Esophagus muscularis mucosa (tissue), 4 donors: ENCODE data around the gene ESYT3. TPM values are rescaled to one million over a fixed set of nuclear protein-coding genes. Genes with fewer than 3 reads are reported as not detected.
"Not testable (repeated sequence)": the region's sequence is repeated elsewhere in the genome, so short reads cannot be mapped to it uniquely, and the experiment has no call there.

ENCODE experiments used
- DNase-seq: peaks from one replicate; pipeline ENCODE4 v3.0.0-alpha.2; 2017; ENCODE audit errors: extremely low spot score
- H3K27ac ChIP-seq, 4 donors: fragments of 200-600 bp; sonication (generic); replicated peaks in 1 of 4; 1 replicate in 3 of 4; 2 replicates in 1 of 4; pipeline ENCODE4 v1.5.1; 2016 to 2019; ENCODE audit warnings: mild to moderate bottlenecking in 1 of 4
- H3K27me3 ChIP-seq, 4 donors: fragments of 200-600 bp; sonication (generic); one replicate each; pipeline versions ENCODE4 v1.5.1 to v1.6.0; 2016 to 2019
- H3K36me3 ChIP-seq, 4 donors: fragments of 200-600 bp; sonication (generic); one replicate each; pipeline ENCODE4 v1.5.1; 2016 to 2019
- H3K4me1 ChIP-seq, 4 donors: fragments of 200-600 bp; sonication (generic); one replicate each; pipeline ENCODE4 v1.5.1; 2016 to 2019
- H3K4me3 ChIP-seq, 4 donors: fragments of 200-600 bp; sonication (generic); 1 replicate in 2 of 4; 2 replicates in 2 of 4; pipeline ENCODE4 v1.5.1; 2016 to 2019; ENCODE audit warnings: mild to moderate bottlenecking in 4 of 4, moderate library complexity in 1 of 4
- H3K9me3 ChIP-seq, 4 donors: fragments of 200-600 bp; sonication (generic); 1 replicate in 3 of 4; 2 replicates in 1 of 4; pipeline ENCODE4 v1.5.1; 2016 to 2019
- EP300 ChIP-seq: sonication (generic); formaldehyde crosslinking; IDR thresholded peaks from one replicate; pipeline ENCODE4 v1.6.1; 2017; ENCODE audit warnings: antibody characterized with exemption
- POLR2A ChIP-seq: fragments of 450-650 bp; IDR thresholded peaks from one replicate; pipeline ENCODE4 v1.6.1; 2017; ENCODE audit warnings: antibody characterized with exemption, moderate library complexity, mild to moderate bottlenecking, low read depth
- POLR2AphosphoS5 ChIP-seq, 2 donors: sonication (generic); formaldehyde crosslinking; IDR thresholded peaks; one replicate each; pipeline ENCODE4 v1.6.1; 2017; ENCODE audit warnings: antibody characterized with exemption in 2 of 2
- WGBS: methylation state at CpG from one replicate; pipeline ENCODE4 v1.1.5; 2018; 5-methylcytosine and 5-hydroxymethylcytosine counted together
- intact Hi-C: fragments of 100-400 bp; cut with DNase I; formaldehyde crosslinking; loops from one replicate; pipeline ENCODE4 v1.15.1; 2023
- total RNA-seq, 4 donors: library from RNA; depleted of rRNA; stranded (reverse); fragments of >200 nt; gene quantifications; one replicate each; pipeline versions ENCODE4 v1.1.0 to v1.2.1, GENCODE V29; 2016
- TF ChIP-seq, protein P1 (sequence below), 3 experiments: fragments of 200-600 bp in 2 of 3; fragments of 450-650 bp in 1 of 3; sonication (generic) in 2 of 3; IDR thresholded peaks; one replicate each; pipeline ENCODE4 v1.5.1; 2017 to 2019; ENCODE audit warnings: antibody characterized with exemption in 3 of 3, mild to moderate bottlenecking in 2 of 3, moderate library complexity in 1 of 3

ESYT3 gene
- total RNA-seq, 4 donors from 2014 or later: 0.45 to 1.1 (median 0.83) TPM; not detected in 1

DNA sequence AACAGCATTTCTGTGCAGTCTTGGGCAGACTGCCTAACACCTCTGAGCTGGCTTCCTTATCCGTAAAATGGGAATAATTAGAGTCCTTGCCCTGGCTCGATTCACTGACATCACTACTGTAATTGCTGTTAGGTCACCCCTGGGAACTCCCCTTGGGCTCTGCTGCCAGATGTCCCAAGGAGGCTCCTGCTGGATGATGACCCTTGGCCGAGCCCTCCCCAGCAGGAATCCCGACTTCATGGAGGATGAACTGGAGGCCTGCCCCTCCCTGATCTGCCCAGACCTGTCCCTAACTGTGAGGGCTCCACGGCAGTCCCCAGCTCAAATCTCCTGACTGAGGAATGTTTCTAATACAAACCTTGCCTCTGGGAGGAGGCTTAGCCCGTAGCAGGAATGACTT lies 18.0 kb downstream of the ESYT3 start:
- H3K27ac ChIP-seq: no peak overlapping the region
- 51% methylated on average over 2 of the region's 6 CpGs for WGBS
- H3K36me3 ChIP-seq: no peaks in the 10 kb centered on the region
- TF ChIP-seq POLR2A (no peak), POLR2AphosphoS5 (IDR thresholded peaks at IDR 0.05) (no peak), EP300 (no peak)
- TF ChIP-seq, protein P1, sequence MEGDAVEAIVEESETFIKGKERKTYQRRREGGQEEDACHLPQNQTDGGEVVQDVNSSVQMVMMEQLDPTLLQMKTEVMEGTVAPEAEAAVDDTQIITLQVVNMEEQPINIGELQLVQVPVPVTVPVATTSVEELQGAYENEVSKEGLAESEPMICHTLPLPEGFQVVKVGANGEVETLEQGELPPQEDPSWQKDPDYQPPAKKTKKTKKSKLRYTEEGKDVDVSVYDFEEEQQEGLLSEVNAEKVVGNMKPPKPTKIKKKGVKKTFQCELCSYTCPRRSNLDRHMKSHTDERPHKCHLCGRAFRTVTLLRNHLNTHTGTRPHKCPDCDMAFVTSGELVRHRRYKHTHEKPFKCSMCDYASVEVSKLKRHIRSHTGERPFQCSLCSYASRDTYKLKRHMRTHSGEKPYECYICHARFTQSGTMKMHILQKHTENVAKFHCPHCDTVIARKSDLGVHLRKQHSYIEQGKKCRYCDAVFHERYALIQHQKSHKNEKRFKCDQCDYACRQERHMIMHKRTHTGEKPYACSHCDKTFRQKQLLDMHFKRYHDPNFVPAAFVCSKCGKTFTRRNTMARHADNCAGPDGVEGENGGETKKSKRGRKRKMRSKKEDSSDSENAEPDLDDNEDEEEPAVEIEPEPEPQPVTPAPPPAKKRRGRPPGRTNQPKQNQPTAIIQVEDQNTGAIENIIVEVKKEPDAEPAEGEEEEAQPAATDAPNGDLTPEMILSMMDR (IDR thresholded peaks at IDR 0.05): no peak
- H3K9me3 ChIP-seq: no peaks in the 10 kb centered on the region
- DNase-seq: no peak
- no peaks in the 10 kb centered on the region for H3K27me3 ChIP-seq
- no peak overlapping the region for H3K4me3 ChIP-seq
- intact Hi-C loops: no loop called here
- H3K4me1 ChIP-seq: no peaks in the 10 kb centered on the region

DNA sequence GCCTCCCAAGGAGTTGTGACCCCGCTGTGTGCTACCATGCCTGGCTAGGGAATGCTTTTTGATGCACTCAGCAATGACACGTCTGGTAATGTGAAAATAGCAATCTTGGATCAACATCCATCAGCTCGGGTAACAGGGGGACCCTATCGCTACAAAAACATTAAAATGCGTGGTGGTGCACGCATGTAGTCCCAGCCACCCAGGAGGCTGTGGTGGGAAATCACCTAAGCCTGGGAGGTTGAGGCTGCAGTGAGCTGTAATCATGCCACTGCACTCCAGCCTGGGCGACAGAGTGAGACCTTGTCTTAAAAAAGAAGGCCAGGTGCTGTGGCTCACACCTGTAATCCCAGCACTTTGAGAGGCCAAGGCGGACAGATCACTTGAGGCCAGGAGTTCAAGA lies 19.5 kb downstream of the ESYT3 start:
- H3K4me3 ChIP-seq, H3K36me3 ChIP-seq, H3K27ac ChIP-seq, intact Hi-C loops, H3K4me1 ChIP-seq, H3K9me3 ChIP-seq, H3K27me3 ChIP-seq, DNase-seq: not testable (repeated sequence)
- WGBS: 88% methylated on average over 8 of the region's 8 CpGs

DNA sequence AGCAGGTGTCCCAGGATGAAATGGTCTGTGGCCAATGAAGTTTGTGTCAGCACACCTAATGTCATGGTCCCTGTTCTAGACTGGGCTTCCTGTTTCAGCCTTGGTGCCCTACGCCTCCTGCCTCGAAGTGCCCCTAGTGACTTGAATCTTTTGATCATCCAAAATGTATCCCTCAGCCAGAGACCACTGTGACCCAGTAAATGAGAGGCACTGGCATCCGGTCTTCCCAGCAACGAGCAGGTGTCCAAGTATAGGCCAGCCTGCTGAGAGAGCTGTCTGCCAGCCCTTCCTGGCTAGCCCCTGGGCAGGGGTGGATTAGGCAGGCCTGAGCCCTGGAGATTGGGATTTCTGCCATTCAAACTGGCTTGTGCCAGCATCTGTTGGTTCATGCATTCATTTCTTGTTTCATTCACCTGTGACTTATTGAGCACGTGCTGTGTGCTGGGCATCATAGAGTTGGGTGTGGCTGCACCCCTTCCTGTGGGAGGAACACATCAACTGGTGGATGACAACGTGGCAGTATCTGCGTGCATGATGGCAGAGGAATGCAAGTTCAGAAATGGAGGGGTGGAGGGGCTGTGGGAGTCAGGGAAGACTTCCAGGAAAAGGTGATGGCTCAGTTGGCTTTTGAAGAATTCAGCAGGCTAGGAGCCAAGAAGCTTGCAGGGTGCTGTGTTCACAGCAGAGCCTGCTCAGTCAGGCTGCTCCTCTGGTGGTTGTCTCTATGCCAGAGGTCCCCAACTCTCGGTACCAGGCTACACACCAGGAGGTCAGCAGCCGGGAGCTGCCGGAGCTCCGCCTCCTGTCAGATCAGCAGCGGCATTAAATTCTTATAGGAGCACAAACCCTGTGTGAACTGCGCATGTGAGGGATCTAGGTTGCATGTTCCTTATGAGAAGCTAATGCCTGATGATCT lies 21.6 kb downstream of the ESYT3 start:
- DNase-seq: no peak
- WGBS: 73% methylated on average over 9 of the region's 13 CpGs
- intact Hi-C loops: no loop called here
- Histone ChIP-seq H3K36me3 (no peaks in the 10 kb centered on the region), H3K4me3 (no peak overlapping the region), H3K27ac (no peak overlapping the region), H3K4me1 (no peaks in the 10 kb centered on the region), H3K27me3 (peaks cover 0 to 9% (median 0%) of the 10 kb centered on the region in 4 donors), H3K9me3 (no peaks in the 10 kb centered on the region)
- no peak for TF ChIP-seq POLR2A
- TF ChIP-seq, protein P1 (IDR thresholded peaks at IDR 0.05): no peak
- TF ChIP-seq POLR2AphosphoS5 (IDR thresholded peaks at IDR 0.05): no peak
- no peak for TF ChIP-seq EP300

DNA sequence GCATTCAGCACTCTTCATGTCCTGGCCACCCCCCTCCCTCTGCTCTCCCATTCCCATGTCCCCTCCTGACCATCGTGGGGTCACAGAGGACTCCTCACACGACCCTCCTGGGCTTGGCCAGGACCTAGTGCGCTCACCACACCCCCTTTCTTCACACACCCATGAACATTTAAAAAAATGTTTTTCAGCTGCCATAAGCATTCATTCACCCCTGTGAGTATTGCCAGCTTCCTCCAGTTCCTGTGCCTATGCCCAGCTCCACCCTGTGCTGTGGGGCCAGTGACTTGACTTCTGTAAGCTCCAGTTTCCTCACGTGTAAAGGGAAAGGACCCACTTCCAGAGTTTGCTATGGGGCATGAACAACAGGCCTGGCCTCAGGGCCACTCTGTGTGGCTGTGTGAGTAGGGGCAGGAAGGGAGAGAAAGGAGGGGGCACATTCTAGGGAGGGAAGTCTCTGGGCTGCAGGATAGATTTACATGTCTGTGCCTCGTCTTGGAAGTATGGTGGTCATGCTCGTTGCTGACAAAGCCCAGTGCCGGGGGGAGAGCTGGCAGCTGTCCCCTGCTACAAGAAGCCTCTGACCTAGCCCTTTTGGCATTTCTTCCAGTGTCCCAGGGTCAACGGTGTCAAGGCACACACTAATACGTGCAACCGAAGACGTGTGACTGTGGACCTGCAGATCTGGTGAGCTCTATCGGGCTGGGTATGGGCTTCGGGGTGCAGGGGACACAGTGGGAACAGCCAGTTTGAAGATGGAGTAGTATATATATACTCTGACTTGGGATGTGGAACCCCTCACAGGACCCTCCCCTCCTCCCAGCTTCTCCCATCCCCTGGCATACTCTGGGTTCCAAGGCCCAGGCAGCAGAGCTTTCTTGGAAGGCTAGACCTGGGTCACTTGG lies 22.8 kb downstream of the ESYT3 start:
- Histone ChIP-seq H3K9me3 (no peaks in the 10 kb centered on the region), H3K4me1 (no peaks in the 10 kb centered on the region), H3K27ac (no peak overlapping the region), H3K36me3 (no peaks in the 10 kb centered on the region), H3K4me3 (no peak overlapping the region), H3K27me3 (peaks cover 0 to 16% (median 0%) of the 10 kb centered on the region in 4 donors)
- WGBS: 84% methylated on average over 10 of the region's 13 CpGs
- no peak for DNase-seq
- TF ChIP-seq EP300 (no peak), POLR2A (no peak), POLR2AphosphoS5 (IDR thresholded peaks at IDR 0.05) (no peak)
- TF ChIP-seq, protein P1 (IDR thresholded peaks at IDR 0.05): no peak
- intact Hi-C loops: no loop called here
